Esophagus muscularis mucosa (tissue), 4 donors: ENCODE data around the gene ROBO1. TPM values are rescaled to one million over a fixed set of nuclear protein-coding genes. Genes with fewer than 3 reads are reported as not detected.

Experiments used
- DNase-seq: peaks from one replicate; pipeline ENCODE4 v3.0.0-alpha.2; 2017; ENCODE audit errors: extremely low spot score
- H3K27ac ChIP-seq, 4 donors: fragments of 200-600 bp; sonication (generic); replicated peaks in 1 of 4; 1 replicate in 3 of 4; 2 replicates in 1 of 4; pipeline ENCODE4 v1.5.1; 2016 to 2019; ENCODE audit warnings: mild to moderate bottlenecking in 1 of 4
- H3K27me3 ChIP-seq, 4 donors: fragments of 200-600 bp; sonication (generic); one replicate each; pipeline versions ENCODE4 v1.5.1 to v1.6.0; 2016 to 2019
- H3K36me3 ChIP-seq, 4 donors: fragments of 200-600 bp; sonication (generic); one replicate each; pipeline ENCODE4 v1.5.1; 2016 to 2019
- H3K4me1 ChIP-seq, 4 donors: fragments of 200-600 bp; sonication (generic); one replicate each; pipeline ENCODE4 v1.5.1; 2016 to 2019
- H3K4me3 ChIP-seq, 4 donors: fragments of 200-600 bp; sonication (generic); 1 replicate in 2 of 4; 2 replicates in 2 of 4; pipeline ENCODE4 v1.5.1; 2016 to 2019; ENCODE audit warnings: mild to moderate bottlenecking in 4 of 4, moderate library complexity in 1 of 4
- H3K9me3 ChIP-seq, 4 donors: fragments of 200-600 bp; sonication (generic); 1 replicate in 3 of 4; 2 replicates in 1 of 4; pipeline ENCODE4 v1.5.1; 2016 to 2019
- EP300 ChIP-seq: sonication (generic); formaldehyde crosslinking; IDR thresholded peaks from one replicate; pipeline ENCODE4 v1.6.1; 2017; ENCODE audit warnings: antibody characterized with exemption
- POLR2A ChIP-seq: fragments of 450-650 bp; IDR thresholded peaks from one replicate; pipeline ENCODE4 v1.6.1; 2017; ENCODE audit warnings: antibody characterized with exemption, moderate library complexity, mild to moderate bottlenecking, low read depth
- POLR2AphosphoS5 ChIP-seq, 2 donors: sonication (generic); formaldehyde crosslinking; IDR thresholded peaks; one replicate each; pipeline ENCODE4 v1.6.1; 2017; ENCODE audit warnings: antibody characterized with exemption in 2 of 2
- WGBS: methylation state at CpG from one replicate; pipeline ENCODE4 v1.1.5; 2018; 5-methylcytosine and 5-hydroxymethylcytosine counted together
- intact Hi-C: fragments of 100-400 bp; cut with DNase I; formaldehyde crosslinking; loops from one replicate; pipeline ENCODE4 v1.15.1; 2023
- total RNA-seq, 4 donors: library from RNA; depleted of rRNA; stranded (reverse); fragments of >200 nt; gene quantifications; one replicate each; pipeline versions ENCODE4 v1.1.0 to v1.2.1, GENCODE V29; 2016
- TF ChIP-seq, protein P1 (sequence below), 3 experiments: fragments of 200-600 bp in 2 of 3; fragments of 450-650 bp in 1 of 3; sonication (generic) in 2 of 3; IDR thresholded peaks; one replicate each; pipeline ENCODE4 v1.5.1; 2017 to 2019; ENCODE audit warnings: antibody characterized with exemption in 3 of 3, mild to moderate bottlenecking in 2 of 3, moderate library complexity in 1 of 3

Gene ROBO1
- total RNA-seq, 4 donors from 2014 or later, result 9.6 to 14.2 (median 12.6) TPM

DNA sequence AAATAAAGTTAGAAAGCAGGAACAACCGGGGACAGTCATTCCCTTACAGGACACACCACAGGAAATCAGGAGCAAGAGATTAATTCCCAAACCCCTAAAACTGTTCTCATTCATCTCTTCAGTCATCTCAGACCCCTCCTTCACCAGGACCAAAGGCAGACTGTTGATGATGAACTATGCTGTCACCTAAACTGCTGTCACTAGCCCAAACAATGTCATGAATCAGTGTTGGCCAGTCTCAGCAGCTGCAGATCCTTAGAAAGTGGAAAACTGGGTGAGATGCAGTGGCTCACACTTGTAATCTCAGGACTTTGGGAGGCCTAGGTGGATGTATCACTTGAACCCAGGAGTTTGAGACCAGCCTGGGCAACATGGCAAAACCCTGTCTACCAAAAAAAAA lies 909.6 kb downstream of the ROBO1 start:
- TF ChIP-seq EP300 (no peak), POLR2A (no peak), POLR2AphosphoS5 (IDR thresholded peaks at IDR 0.05) (no peak)
- TF ChIP-seq, protein P1, sequence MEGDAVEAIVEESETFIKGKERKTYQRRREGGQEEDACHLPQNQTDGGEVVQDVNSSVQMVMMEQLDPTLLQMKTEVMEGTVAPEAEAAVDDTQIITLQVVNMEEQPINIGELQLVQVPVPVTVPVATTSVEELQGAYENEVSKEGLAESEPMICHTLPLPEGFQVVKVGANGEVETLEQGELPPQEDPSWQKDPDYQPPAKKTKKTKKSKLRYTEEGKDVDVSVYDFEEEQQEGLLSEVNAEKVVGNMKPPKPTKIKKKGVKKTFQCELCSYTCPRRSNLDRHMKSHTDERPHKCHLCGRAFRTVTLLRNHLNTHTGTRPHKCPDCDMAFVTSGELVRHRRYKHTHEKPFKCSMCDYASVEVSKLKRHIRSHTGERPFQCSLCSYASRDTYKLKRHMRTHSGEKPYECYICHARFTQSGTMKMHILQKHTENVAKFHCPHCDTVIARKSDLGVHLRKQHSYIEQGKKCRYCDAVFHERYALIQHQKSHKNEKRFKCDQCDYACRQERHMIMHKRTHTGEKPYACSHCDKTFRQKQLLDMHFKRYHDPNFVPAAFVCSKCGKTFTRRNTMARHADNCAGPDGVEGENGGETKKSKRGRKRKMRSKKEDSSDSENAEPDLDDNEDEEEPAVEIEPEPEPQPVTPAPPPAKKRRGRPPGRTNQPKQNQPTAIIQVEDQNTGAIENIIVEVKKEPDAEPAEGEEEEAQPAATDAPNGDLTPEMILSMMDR (IDR thresholded peaks at IDR 0.05), result no peak
- DNase-seq, result no peak
- Histone ChIP-seq H3K9me3 (no peaks in the 10 kb centered on the region), H3K4me3 (no peak overlapping the region), H3K36me3 (no peaks in the 10 kb centered on the region), H3K27ac (no peak overlapping the region), H3K4me1 (no peaks in the 10 kb centered on the region), H3K27me3 (no peaks in the 10 kb centered on the region)
- WGBS, result 62% methylated on average over 1 of the region's 1 CpG
- intact Hi-C loops, result no loop called here

DNA sequence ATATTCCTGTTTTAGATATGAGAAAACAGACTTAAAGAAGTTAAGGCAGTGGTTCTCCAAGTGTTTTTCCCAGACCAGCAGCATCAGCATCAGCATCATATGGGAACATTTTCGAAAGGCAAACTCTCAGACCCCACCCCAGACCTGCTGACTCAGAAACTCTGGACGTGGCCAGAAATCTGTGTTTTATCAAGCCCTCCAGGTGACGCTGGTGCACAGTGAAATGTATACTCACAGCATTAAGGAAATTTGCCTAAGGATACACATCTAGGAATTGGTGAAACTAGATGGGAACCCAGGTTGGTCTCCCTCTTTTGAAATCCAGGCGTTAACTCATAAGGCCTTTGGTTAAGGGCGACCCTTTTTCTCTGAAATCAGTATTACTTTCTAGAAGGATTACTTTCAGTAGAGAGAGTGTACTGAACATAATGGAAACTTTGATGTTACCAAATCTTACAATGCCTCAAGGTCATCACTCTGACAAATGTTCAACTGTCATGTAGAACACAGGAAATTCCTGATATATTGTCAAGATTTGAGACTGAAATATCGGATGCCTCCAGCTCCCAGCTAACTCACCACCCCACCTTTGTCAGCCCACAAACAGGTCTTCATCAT lies 910.2 kb downstream of the ROBO1 start:
- H3K27me3 ChIP-seq, result no peaks in the 10 kb centered on the region
- H3K4me1 ChIP-seq, result no peaks in the 10 kb centered on the region
- no peak overlapping the region for H3K4me3 ChIP-seq
- DNase-seq, result no peak
- no peaks in the 10 kb centered on the region for H3K36me3 ChIP-seq
- H3K27ac ChIP-seq, result no peak overlapping the region
- TF ChIP-seq, protein P1 (IDR thresholded peaks at IDR 0.05), result no peak
- no peak for TF ChIP-seq EP300
- no peak for TF ChIP-seq POLR2A
- no peak for TF ChIP-seq POLR2AphosphoS5 (IDR thresholded peaks at IDR 0.05)
- intact Hi-C loops, result no loop called here
- no peaks in the 10 kb centered on the region for H3K9me3 ChIP-seq
- 89% methylated on average over 6 of the region's 6 CpGs for WGBS

DNA sequence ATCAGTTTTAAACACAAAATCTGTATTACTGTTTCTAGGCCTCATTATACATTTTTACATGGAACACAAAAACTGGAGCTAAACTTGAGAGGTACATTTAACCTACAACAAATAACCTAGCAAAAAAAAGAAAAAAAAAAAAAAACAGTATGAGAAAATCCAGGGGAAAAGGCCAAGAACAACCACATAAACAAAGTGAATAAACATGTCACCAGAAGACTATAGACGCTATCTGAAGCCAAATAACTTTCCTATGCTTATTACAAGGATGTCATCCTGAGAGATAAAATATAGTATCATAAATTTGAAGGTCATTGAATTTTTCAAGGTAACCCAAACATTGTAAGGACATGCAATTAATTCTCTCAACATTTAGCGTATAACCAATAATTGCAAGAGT lies 911.6 kb downstream of the ROBO1 start:
- Histone ChIP-seq H3K4me1 (no peaks in the 10 kb centered on the region), H3K9me3 (no peaks in the 10 kb centered on the region), H3K27me3 (no peaks in the 10 kb centered on the region), H3K4me3 (no peak overlapping the region), H3K36me3 (no peaks in the 10 kb centered on the region), H3K27ac (no peak overlapping the region)
- 72% methylated on average over 2 of the region's 2 CpGs for WGBS
- TF ChIP-seq POLR2A, result no peak
- no peak for TF ChIP-seq POLR2AphosphoS5 (IDR thresholded peaks at IDR 0.05)
- TF ChIP-seq, protein P1 (IDR thresholded peaks at IDR 0.05), result no peak
- TF ChIP-seq EP300, result no peak
- intact Hi-C loops, result no loop called here
- no peak for DNase-seq

DNA sequence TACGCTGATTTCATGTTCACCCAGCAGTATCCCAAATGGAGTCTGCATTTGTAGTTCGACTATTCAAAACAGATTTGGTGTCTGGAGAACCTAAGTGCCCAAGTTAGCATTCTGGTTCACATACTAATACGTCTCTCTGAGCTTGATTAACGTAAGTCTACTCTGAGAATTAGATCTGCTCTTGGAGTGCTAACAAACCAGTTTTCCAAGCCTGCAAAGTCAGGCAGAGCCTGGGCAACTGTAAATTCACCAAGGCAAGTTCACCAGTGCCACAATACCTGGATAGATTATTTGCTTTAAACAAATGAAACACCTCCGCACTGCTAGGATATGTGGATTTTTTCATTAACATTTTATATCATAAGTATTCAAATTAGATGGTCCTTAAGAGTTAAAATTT lies 912.6 kb downstream of the ROBO1 start:
- Histone ChIP-seq H3K9me3 (no peaks in the 10 kb centered on the region), H3K27me3 (no peaks in the 10 kb centered on the region), H3K4me1 (no peaks in the 10 kb centered on the region), H3K36me3 (no peaks in the 10 kb centered on the region), H3K4me3 (no peak overlapping the region), H3K27ac (no peak overlapping the region)
- intact Hi-C loops, result no loop called here
- no peak for DNase-seq
- no peak for TF ChIP-seq EP300
- TF ChIP-seq, protein P1 (IDR thresholded peaks at IDR 0.05), result no peak
- TF ChIP-seq POLR2A, result no peak
- TF ChIP-seq POLR2AphosphoS5 (IDR thresholded peaks at IDR 0.05), result no peak
- WGBS, result 92% methylated on average over 5 of the region's 5 CpGs
